ENCODE data around the gene TFB1M. TPM values are rescaled to one million over a fixed set of nuclear protein-coding genes. Genes with fewer than 3 reads are reported as not detected.

The TFB1M gene
- total and polyA plus RNA-seq, 4 donors = 9.7 to 27.9 (median 19.0) TPM

DNA sequence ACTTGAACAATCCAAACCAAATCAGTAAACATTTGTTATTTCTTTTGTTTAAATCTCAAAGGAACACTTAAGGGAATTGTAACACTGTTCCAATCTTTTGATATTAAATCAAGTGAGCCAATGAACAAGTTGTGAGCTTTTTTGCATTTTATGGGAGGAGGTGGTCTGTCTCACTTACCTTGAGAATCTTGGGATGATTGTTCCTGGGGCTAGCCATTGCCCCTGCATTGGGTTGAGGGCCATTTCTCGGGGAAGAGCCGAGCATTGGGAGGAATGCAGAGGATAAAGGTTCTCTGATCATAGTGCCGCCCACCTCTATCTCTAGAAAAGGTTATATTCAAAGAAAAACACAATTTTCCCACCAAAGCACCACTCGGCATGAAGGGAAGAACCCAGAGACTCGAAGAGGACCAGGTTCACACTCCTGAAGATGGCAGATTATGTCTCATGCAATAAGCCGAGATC is 13.8 kb upstream of the TFB1M start:
- WGBS, 2 donors = 89 to 93% methylated on average over 6 of the region's 6 CpGs
- Histone ChIP-seq H3K4me3 (no peak overlapping the region), H3K4me1 (ENCODE audit: control insufficient read depth in 5 of 5, insufficient read depth in 5 of 5, low read length in 5 of 5) (peaks cover 0 to 12% (median 0%) of the 10 kb centered on the region in 5 donors), H3K9me3 (ENCODE audit: control insufficient read depth in 4 of 4, insufficient read depth in 3 of 4, low read length in 3 of 4) (no peaks in the 10 kb centered on the region), H3K27ac (ENCODE audit: low read depth in 1 of 2, low read length in 1 of 2) (no peak overlapping the region), H3K9ac (ENCODE audit: insufficient read depth in 1 of 2, low read length in 2 of 2) (peak overlapping the region in 1 of 2 donors; percentile 29), H3K27me3 (ENCODE audit: control insufficient read depth in 3 of 3, insufficient read depth in 3 of 3, low read length in 2 of 3) (no peaks in the 10 kb centered on the region), H3K36me3 (ENCODE audit: control insufficient read depth in 4 of 4, insufficient read depth in 4 of 4, low read length in 4 of 4) (no peaks in the 10 kb centered on the region)
- TF ChIP-seq CTCF (IDR thresholded peaks at IDR 0.05; ENCODE audit: control extremely low read depth, extremely low read depth) = no peak
- ATAC-seq (ENCODE audit: insufficient read depth, low FRiP score) (no peak), DNase-seq (no peak)

- peak; percentile 78 to 93 (median 87) for DNase-seq
Observed at GRCh38 chr6:155327326-155328073, 13.2 kb upstream of the TFB1M start.

DNA sequence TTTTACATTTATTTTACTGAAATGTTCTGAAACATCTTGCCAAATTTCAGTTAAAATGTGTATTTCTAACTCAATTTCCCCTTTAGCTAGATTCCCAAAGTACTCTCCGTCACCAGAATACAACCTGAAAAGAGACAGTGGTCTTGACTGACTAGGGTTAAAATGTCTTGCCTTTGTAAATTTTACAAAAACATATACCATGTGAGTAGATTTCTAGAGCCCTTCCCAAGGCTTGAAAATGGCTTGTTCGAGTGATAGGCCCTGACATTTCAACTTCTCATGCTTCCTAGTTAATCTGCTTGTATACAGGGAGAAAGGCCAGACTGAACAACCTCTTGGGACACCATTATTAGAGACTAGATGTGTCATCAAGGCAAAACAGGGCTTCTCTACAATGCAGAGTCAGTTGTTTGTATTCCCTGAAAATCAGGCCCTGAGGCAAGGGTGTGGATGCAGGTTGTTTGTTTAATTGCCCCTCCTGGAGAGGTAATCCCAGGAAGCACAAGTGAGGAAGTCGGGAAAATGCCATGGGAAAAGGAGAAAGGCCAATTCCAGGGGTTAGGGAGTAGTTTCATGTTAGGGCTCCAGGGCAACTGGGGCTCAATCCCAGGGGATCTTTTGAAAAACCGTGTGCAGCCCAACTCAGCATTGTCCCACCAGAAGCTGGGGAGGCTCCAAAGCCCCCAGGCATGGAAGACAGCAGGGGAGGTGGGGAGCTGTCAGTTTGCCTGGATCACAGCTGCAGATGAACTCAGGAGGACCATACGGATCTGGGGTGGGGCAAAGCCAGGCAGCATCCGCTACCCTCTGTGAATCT is 11.6 kb upstream of the TFB1M start:
- DNase-seq (no peak), ATAC-seq (ENCODE audit: insufficient read depth, low FRiP score) (no peak)
- H3K27me3 ChIP-seq (ENCODE audit: control insufficient read depth in 3 of 3, insufficient read depth in 3 of 3, low read length in 2 of 3) = no peaks in the 10 kb centered on the region
- no peak overlapping the region for H3K4me3 ChIP-seq
- 88 to 93% methylated on average over 6 of the region's 6 CpGs for WGBS, 2 donors
- no peaks in the 10 kb centered on the region for H3K9me3 ChIP-seq (ENCODE audit: control insufficient read depth in 4 of 4, insufficient read depth in 3 of 4, low read length in 3 of 4)
- H3K27ac ChIP-seq (ENCODE audit: low read depth in 1 of 2, low read length in 1 of 2) = no peak overlapping the region
- no peak overlapping the region for H3K9ac ChIP-seq (ENCODE audit: insufficient read depth in 1 of 2, low read length in 2 of 2)
- TF ChIP-seq CTCF (IDR thresholded peaks at IDR 0.05; ENCODE audit: control extremely low read depth, extremely low read depth) = no peak
- peaks cover 0 to 12% (median 0%) of the 10 kb centered on the region in 5 donors for H3K4me1 ChIP-seq (ENCODE audit: control insufficient read depth in 5 of 5, insufficient read depth in 5 of 5, low read length in 5 of 5)
- no peaks in the 10 kb centered on the region for H3K36me3 ChIP-seq (ENCODE audit: control insufficient read depth in 4 of 4, insufficient read depth in 4 of 4, low read length in 4 of 4)

More at GRCh38 chr6:155327326-155328073, 13.2 kb upstream of the TFB1M start:
- ATAC-seq (ENCODE audit: insufficient read depth, low FRiP score) = peak; percentile 68
- H3K36me3 ChIP-seq (ENCODE audit: control insufficient read depth in 4 of 4, insufficient read depth in 4 of 4, low read length in 4 of 4) = no peaks in the 10 kb centered on the region
- H3K27me3 ChIP-seq (ENCODE audit: control insufficient read depth in 3 of 3, insufficient read depth in 3 of 3, low read length in 2 of 3) = no peaks in the 10 kb centered on the region
- H3K9ac ChIP-seq (ENCODE audit: insufficient read depth in 1 of 2, low read length in 2 of 2) = peak overlapping the region in 1 of 2 donors; percentile 44
- WGBS, 2 donors = 0% methylated on average over 1 of the region's 1 CpG
- TF ChIP-seq CTCF (IDR thresholded peaks at IDR 0.05; ENCODE audit: control extremely low read depth, extremely low read depth) = peak; percentile 75
- no peaks in the 10 kb centered on the region for H3K9me3 ChIP-seq (ENCODE audit: control insufficient read depth in 4 of 4, insufficient read depth in 3 of 4, low read length in 3 of 4)
- H3K27ac ChIP-seq (ENCODE audit: low read depth in 1 of 2, low read length in 1 of 2) = no peak overlapping the region
- no peak overlapping the region for H3K4me3 ChIP-seq
- peaks cover 0 to 12% (median 0%) of the 10 kb centered on the region in 5 donors for H3K4me1 ChIP-seq (ENCODE audit: control insufficient read depth in 5 of 5, insufficient read depth in 5 of 5, low read length in 5 of 5)

Data from lung (tissue), 12 donors.